Trophoblast cell (in vitro differentiated cells and primary cell): ENCODE measurements around the gene ABLIM2.

Experiments used
- DNase-seq, 2 donors: peaks; one replicate each; pipeline ENCODE4 v3.0.0-alpha.2; 2016
- H2AFZ ChIP-seq: 2 replicates; pipeline ENCODE4 v1.6.1; 2013; ENCODE audit warnings: low read length, moderate library complexity, mild to moderate bottlenecking; ENCODE audit not compliant: insufficient read depth, poor library complexity
- H2AK5ac ChIP-seq: 2 replicates; pipeline ENCODE4 v1.6.1; 2013; ENCODE audit warnings: mild to moderate bottlenecking, low read length
- H2BK120ac ChIP-seq: 2 replicates; pipeline ENCODE4 v1.6.1; 2013; ENCODE audit warnings: low read length, mild to moderate bottlenecking, moderate library complexity; ENCODE audit not compliant: insufficient read depth, poor library complexity
- H2BK12ac ChIP-seq: 2 replicates; pipeline ENCODE4 v1.6.1; 2013; ENCODE audit warnings: mild to moderate bottlenecking, low read length, moderate library complexity
- H2BK5ac ChIP-seq: 2 replicates; pipeline ENCODE4 v1.6.1; 2013; ENCODE audit warnings: low read length, low read depth, moderate library complexity, mild to moderate bottlenecking; ENCODE audit not compliant: poor library complexity
- H3K14ac ChIP-seq: 2 replicates; pipeline ENCODE4 v1.6.1; 2013; ENCODE audit warnings: mild to moderate bottlenecking, low read length
- H3K18ac ChIP-seq: 2 replicates; pipeline ENCODE4 v1.6.1; 2013; ENCODE audit warnings: mild to moderate bottlenecking, low read length
- H3K23ac ChIP-seq: 2 replicates; pipeline ENCODE4 v1.6.1; 2013; ENCODE audit warnings: low read length
- H3K27ac ChIP-seq: 2 replicates; pipeline ENCODE4 v1.5.1; 2013; ENCODE audit warnings: low read depth, mild to moderate bottlenecking, inconsistent platforms, low read length, moderate library complexity
- H3K27me3 ChIP-seq: 2 replicates; pipeline ENCODE4 v1.6.1; 2013; ENCODE audit warnings: inconsistent platforms, mild to moderate bottlenecking, low read length, moderate library complexity; ENCODE audit not compliant: insufficient read depth
- H3K36me3 ChIP-seq, 2 experiments: 1 replicate in 1 of 2; 2 replicates in 1 of 2; pipeline ENCODE4 v1.6.1; 2013; ENCODE audit warnings: low read length in 2 of 2, mild to moderate bottlenecking in 2 of 2, moderate library complexity in 1 of 2; ENCODE audit not compliant: insufficient read depth in 2 of 2, control insufficient read depth in 1 of 2
- H3K4ac ChIP-seq: 2 replicates; pipeline ENCODE4 v1.6.1; 2013; ENCODE audit warnings: low read depth, mild to moderate bottlenecking, low read length, moderate library complexity
- H3K4me1 ChIP-seq, 2 experiments: 1 replicate in 1 of 2; 2 replicates in 1 of 2; pipeline ENCODE4 v1.6.1; 2013; ENCODE audit warnings: low read length in 2 of 2, mild to moderate bottlenecking in 2 of 2, moderate library complexity in 1 of 2; ENCODE audit not compliant: insufficient read depth in 2 of 2, control insufficient read depth in 1 of 2
- H3K4me2 ChIP-seq: 2 replicates; pipeline ENCODE4 v1.6.1; 2013; ENCODE audit warnings: inconsistent platforms, mild to moderate bottlenecking, low read length, moderate library complexity
- H3K4me3 ChIP-seq: 2 replicates; pipeline ENCODE4 v1.5.1; 2013; ENCODE audit warnings: mild to moderate bottlenecking, low read depth, low read length, inconsistent platforms
- H3K79me1 ChIP-seq: one replicate; pipeline ENCODE4 v1.6.1; 2013; ENCODE audit warnings: low read length
- H3K79me2 ChIP-seq: 2 replicates; pipeline ENCODE4 v1.6.1; 2013; ENCODE audit warnings: low read length, mild to moderate bottlenecking; ENCODE audit not compliant: control insufficient read depth, insufficient read depth, poor library complexity
- H3K9ac ChIP-seq: 2 replicates; pipeline ENCODE4 v1.6.1; 2013; ENCODE audit warnings: mild to moderate bottlenecking, low read length
- H3K9me3 ChIP-seq: 2 replicates; pipeline ENCODE4 v1.6.1; 2013; ENCODE audit warnings: low read depth, mild to moderate bottlenecking, control low read depth, inconsistent platforms, low read length; ENCODE audit not compliant: insufficient read depth
- H4K12ac ChIP-seq: 2 replicates; pipeline ENCODE4 v1.6.1; 2013; ENCODE audit warnings: low read depth, mild to moderate bottlenecking, low read length, moderate library complexity
- H4K8ac ChIP-seq: 2 replicates; pipeline ENCODE4 v1.6.1; 2013; ENCODE audit warnings: low read depth, mild to moderate bottlenecking, low read length, moderate library complexity
- H4K91ac ChIP-seq: one replicate; pipeline ENCODE4 v1.6.1; 2013; ENCODE audit warnings: low read depth, mild to moderate bottlenecking, low read length, moderate library complexity
- WGBS: extraction: QIAGEN DNeasy Blood & Tissue Kit; methylation state at CpG from one replicate; pipeline ENCODE4 v1.1.7; 2013; ENCODE audit warnings: missing lambda C conversion rate; ENCODE audit not compliant: insufficient read length, insufficient coverage; ENCODE audit errors: extremely low coverage; 5-methylcytosine and 5-hydroxymethylcytosine counted together

Gene ABLIM2

DNA sequence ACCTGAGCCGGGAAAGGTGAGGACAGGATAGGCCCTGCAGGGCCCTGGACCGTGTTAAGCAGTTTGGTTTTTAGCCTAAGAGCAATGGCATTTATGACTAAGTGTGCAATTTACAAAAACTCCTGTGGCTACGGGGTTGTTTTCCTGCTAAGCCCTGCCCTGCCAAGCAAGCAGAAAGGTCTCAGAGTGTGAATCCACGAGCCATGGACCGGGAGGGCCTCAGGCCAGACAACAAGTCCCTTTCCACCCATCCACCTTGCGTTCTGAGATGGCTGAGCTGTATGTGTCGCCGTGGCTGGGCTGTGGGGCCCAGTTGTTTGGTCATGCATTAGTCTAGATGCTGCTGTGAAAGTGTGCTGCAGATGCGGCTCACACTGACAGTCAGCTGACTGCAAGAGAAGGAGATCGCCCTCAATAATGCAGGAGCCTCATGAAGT is 185.1 kb downstream of the ABLIM2 start:
- H2AFZ ChIP-seq: no peak overlapping the region
- peak; percentile 77 for DNase-seq
- H2BK120ac ChIP-seq: no peak overlapping the region
- no CpG with 5 or more reads among the region's 10 CpGs for WGBS
- peak overlapping the region; percentile 2 for H3K27ac ChIP-seq
- H3K79me1 ChIP-seq: peaks cover 19% of the 10 kb centered on the region
- no peak overlapping the region for H3K23ac ChIP-seq
- no peak overlapping the region for H4K91ac ChIP-seq
- peak overlapping the region; percentile 23 for H3K18ac ChIP-seq
- no peak overlapping the region for H2AK5ac ChIP-seq
- peaks cover 32 to 44% of the 10 kb centered on the region in 2 experiments for H3K4me1 ChIP-seq
- no peaks in the 10 kb centered on the region for H3K27me3 ChIP-seq
- H2BK5ac ChIP-seq: no peak overlapping the region
- no peaks in the 10 kb centered on the region for H3K36me3 ChIP-seq
- peak overlapping the region; percentile 17 for H2BK12ac ChIP-seq
- no peak overlapping the region for H4K8ac ChIP-seq
- no peak overlapping the region for H4K12ac ChIP-seq
- no peak overlapping the region for H3K14ac ChIP-seq
- H3K9ac ChIP-seq: no peak overlapping the region
- no peak overlapping the region for H3K4me2 ChIP-seq
- H3K4ac ChIP-seq: no peak overlapping the region
- peaks cover 2% of the 10 kb centered on the region for H3K79me2 ChIP-seq
- H3K4me3 ChIP-seq: no peak overlapping the region
- H3K9me3 ChIP-seq: no peaks in the 10 kb centered on the region

DNA sequence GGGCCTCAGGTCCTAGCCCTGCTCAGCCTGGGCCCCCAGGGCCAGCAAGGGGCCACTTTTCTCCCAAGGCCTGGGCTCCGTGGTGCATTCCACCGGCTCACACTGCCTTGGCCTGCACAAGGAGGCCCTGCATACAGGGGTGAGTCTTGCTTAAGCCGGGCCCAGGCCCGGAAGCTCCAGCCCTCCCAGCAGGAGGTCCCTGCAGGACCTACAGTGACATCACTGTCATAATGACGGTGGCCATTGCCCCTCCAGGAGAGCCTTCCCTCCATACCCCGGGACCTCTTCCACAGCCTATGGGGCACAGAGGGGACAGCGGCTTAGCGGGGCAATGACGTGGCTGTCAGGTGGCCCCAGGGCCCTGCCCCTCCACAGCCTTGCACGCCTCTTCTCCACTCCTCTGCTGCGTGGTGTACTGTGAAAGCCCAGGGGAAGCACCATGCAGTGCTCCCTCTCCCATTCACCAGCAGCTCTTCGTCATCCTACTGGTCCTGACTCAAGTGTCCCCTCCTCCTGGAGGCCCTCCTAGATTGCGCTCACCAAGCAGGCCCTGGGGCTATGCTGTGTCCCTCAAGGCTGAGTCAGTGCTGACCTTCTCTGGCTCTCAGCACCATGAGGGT is 186.6 kb downstream of the ABLIM2 start:
- WGBS: no CpG with 5 or more reads among the region's 13 CpGs
- DNase-seq: peak; percentile 100
- H3K79me1 ChIP-seq: peaks cover 19% of the 10 kb centered on the region
- H3K14ac ChIP-seq: peak overlapping the region; percentile 45
- H2BK120ac ChIP-seq: peak overlapping the region; percentile 15
- H3K23ac ChIP-seq: no peak overlapping the region
- no peak overlapping the region for H3K4me3 ChIP-seq
- peaks cover 30 to 39% of the 10 kb centered on the region in 2 experiments for H3K4me1 ChIP-seq
- no peak overlapping the region for H4K8ac ChIP-seq
- peak overlapping the region; percentile 1 for H3K4me2 ChIP-seq
- H3K18ac ChIP-seq: peak overlapping the region; percentile 6
- peak overlapping the region; percentile 70 for H4K91ac ChIP-seq
- H4K12ac ChIP-seq: no peak overlapping the region
- peak overlapping the region; percentile 32 for H2AK5ac ChIP-seq
- H3K4ac ChIP-seq: no peak overlapping the region
- H3K27me3 ChIP-seq: no peaks in the 10 kb centered on the region
- peak overlapping the region; percentile 73 for H2BK12ac ChIP-seq
- peak overlapping the region; percentile 80 for H3K27ac ChIP-seq
- H2BK5ac ChIP-seq: no peak overlapping the region
- H3K36me3 ChIP-seq: no peaks in the 10 kb centered on the region
- no peak overlapping the region for H3K9ac ChIP-seq
- H3K9me3 ChIP-seq: no peaks in the 10 kb centered on the region
- no peak overlapping the region for H2AFZ ChIP-seq
- H3K79me2 ChIP-seq: peaks cover 2% of the 10 kb centered on the region

DNA sequence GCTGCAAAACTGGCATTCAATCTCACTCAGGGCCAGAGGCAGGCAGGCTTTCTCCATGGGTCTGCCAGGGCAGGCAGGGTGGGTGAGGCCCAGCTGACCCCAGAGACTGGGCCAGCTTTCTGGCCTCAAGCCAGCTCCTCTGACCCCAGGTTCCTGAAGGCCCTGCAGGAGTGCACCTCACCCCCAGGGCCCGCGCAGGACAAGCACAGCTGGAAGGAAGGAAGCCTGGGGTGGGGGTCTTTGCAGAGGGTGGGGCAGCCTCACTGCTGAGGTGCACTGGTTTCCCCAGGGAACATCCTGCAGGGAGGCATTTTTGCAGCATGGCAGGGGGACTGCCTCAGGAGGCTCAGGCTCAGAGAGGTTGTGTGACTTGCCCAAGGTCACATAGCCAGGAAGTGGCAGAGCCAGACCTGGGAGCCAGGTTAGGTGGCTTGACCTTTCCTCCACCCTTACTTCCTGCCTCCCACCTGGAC is 187.4 kb downstream of the ABLIM2 start:
- H3K79me1 ChIP-seq: peaks cover 19% of the 10 kb centered on the region
- no peak overlapping the region for H2BK5ac ChIP-seq
- peak overlapping the region; percentile 13 for H3K4ac ChIP-seq
- peaks cover 2% of the 10 kb centered on the region for H3K79me2 ChIP-seq
- no peaks in the 10 kb centered on the region for H3K36me3 ChIP-seq
- H2AK5ac ChIP-seq: peak overlapping the region; percentile 32
- peak overlapping the region; percentile 16 for H3K14ac ChIP-seq
- H2AFZ ChIP-seq: no peak overlapping the region
- no peaks in the 10 kb centered on the region for H3K9me3 ChIP-seq
- no peak overlapping the region for H3K4me3 ChIP-seq
- H3K23ac ChIP-seq: no peak overlapping the region
- H2BK120ac ChIP-seq: peak overlapping the region; percentile 57
- peak in 1 of 2 donors; percentile 54 for DNase-seq
- peak overlapping the region; percentile 30 for H2BK12ac ChIP-seq
- no peak overlapping the region for H4K8ac ChIP-seq
- peak overlapping the region; percentile 19 for H3K18ac ChIP-seq
- peak overlapping the region; percentile 80 for H4K91ac ChIP-seq
- H3K27ac ChIP-seq: no peak overlapping the region
- no peak overlapping the region for H3K4me2 ChIP-seq
- no peaks in the 10 kb centered on the region for H3K27me3 ChIP-seq
- H3K4me1 ChIP-seq: peaks cover 30 to 39% of the 10 kb centered on the region in 2 experiments
- H3K9ac ChIP-seq: no peak overlapping the region
- H4K12ac ChIP-seq: no peak overlapping the region
- WGBS: no CpG with 5 or more reads among the region's 2 CpGs

DNA sequence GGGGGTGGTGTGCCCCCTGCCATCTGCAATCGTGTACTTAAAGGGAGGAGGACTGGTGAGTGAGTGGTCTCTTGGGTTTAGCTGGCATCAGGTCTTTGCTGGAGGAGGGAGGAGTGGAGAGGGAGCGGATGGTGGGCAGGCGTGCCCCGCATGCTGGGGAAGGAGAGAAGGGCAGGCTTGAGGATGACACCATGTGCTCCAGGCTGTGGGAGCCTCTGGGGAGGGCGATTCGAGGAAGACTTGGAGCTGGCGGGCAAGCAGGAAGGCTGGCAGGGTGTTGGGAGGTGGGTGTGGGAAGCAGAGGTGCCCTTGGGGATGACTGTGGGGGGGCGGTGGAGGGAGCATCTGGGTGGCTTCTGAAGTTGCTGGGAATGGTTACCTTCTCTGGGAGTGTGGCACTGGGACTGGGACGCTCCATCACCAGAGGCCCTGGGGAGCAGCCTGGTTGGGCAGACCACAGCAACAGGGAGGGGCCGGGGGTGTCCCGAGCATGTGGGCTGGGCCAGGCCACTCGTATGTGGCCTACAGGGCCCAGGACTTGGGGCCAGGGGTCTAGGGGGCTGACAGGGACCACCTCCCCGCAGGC is 188.2 kb downstream of the ABLIM2 start:
- H3K18ac ChIP-seq: peak overlapping the region; percentile 19
- no peak overlapping the region for H3K9ac ChIP-seq
- H2AK5ac ChIP-seq: peak overlapping the region; percentile 16
- H2BK120ac ChIP-seq: peak overlapping the region; percentile 57
- no peak overlapping the region for H4K12ac ChIP-seq
- H2BK12ac ChIP-seq: peak overlapping the region; percentile 53
- peak overlapping the region; percentile 17 for H2BK5ac ChIP-seq
- H4K8ac ChIP-seq: peak overlapping the region; percentile 18
- peaks cover 19% of the 10 kb centered on the region for H3K79me1 ChIP-seq
- H3K36me3 ChIP-seq: no peaks in the 10 kb centered on the region
- H3K27ac ChIP-seq: no peak overlapping the region
- H3K79me2 ChIP-seq: peaks cover 2% of the 10 kb centered on the region
- peak overlapping the region; percentile 16 for H3K14ac ChIP-seq
- H3K4me1 ChIP-seq: peaks cover 30 to 39% of the 10 kb centered on the region in 2 experiments
- DNase-seq: peak in 1 of 2 donors; percentile 55
- H3K4ac ChIP-seq: no peak overlapping the region
- H3K27me3 ChIP-seq: no peaks in the 10 kb centered on the region
- WGBS: no CpG with 5 or more reads among the region's 13 CpGs
- H4K91ac ChIP-seq: peak overlapping the region; percentile 80
- H3K9me3 ChIP-seq: no peaks in the 10 kb centered on the region
- H3K4me2 ChIP-seq: no peak overlapping the region
- H3K4me3 ChIP-seq: no peak overlapping the region
- H2AFZ ChIP-seq: peak overlapping the region; percentile 33
- no peak overlapping the region for H3K23ac ChIP-seq
